Measurements from ENCODE around the gene CBLB. TPM values are rescaled to one million over a fixed set of nuclear protein-coding genes. Genes with fewer than 3 reads are reported as not detected.

CBLB gene
- total and polyA plus RNA-seq, 2 donors (not counting 1 experiment from before 2014, with no cell fraction given), result 26.9 to 28.5 TPM

- no peaks in the 10 kb centered on the region for H3K79me2 ChIP-seq (ENCODE audit: control insufficient read depth, insufficient read depth, low read length)
- H3K27me3 ChIP-seq (ENCODE audit: control insufficient read depth, insufficient read depth, low read length), result no peaks in the 10 kb centered on the region
- no peaks in the 10 kb centered on the region for H4K20me1 ChIP-seq (ENCODE audit: control insufficient read depth, extremely low read depth, insufficient read depth, low read length)
- H3K27ac ChIP-seq (ENCODE audit: insufficient read depth, low read length), result no peak overlapping the region
- H3K4me1 ChIP-seq (ENCODE audit: control insufficient read depth, extremely low read depth, insufficient read depth, low read length), result no peaks in the 10 kb centered on the region
- DNase-seq (ENCODE audit: low read depth in 2 of 2), result no peak
- H2AFZ ChIP-seq (ENCODE audit: low read length), result no peak overlapping the region
- no peaks in the 10 kb centered on the region for H3K36me3 ChIP-seq (ENCODE audit: control insufficient read depth, insufficient read depth, low read length)
- no peak overlapping the region for H3K4me2 ChIP-seq (ENCODE audit: extremely low read depth, insufficient read depth, low read length)
- no peak overlapping the region for H3K4me3 ChIP-seq (replicated peaks in 1 of 4; ENCODE audit: control extremely low read depth in 1 of 4, insufficient read depth in 1 of 4, low read depth in 3 of 4, low read length in 4 of 4)
- no peak for TF ChIP-seq CTCF (conservative IDR thresholded peaks at IDR 0.05 in 1 of 2, IDR thresholded peaks at IDR 0.05 in 1 of 2; ENCODE audit: low read depth in 1 of 2, low read length in 2 of 2)
- TF ChIP-seq EZH2 (IDR thresholded peaks at IDR 0.05; ENCODE audit: low read length, missing control alignments), result no peak
- no peaks in the 10 kb centered on the region for H3K9me3 ChIP-seq (ENCODE audit: control insufficient read depth, insufficient read depth, low read depth, low read length)
- H3K9ac ChIP-seq (ENCODE audit: insufficient read depth, low read length), result no peak overlapping the region
These were observed 159.8 kb downstream of the CBLB start for GRCh38 chr3:105708980-105709379.

GRCh38 chr3:105707009-105707408, 161.8 kb downstream of the CBLB start:
- Histone ChIP-seq H4K20me1 (ENCODE audit: control insufficient read depth, extremely low read depth, insufficient read depth, low read length) (no peaks in the 10 kb centered on the region), H3K4me2 (ENCODE audit: extremely low read depth, insufficient read depth, low read length) (no peak overlapping the region), H3K4me3 (replicated peaks in 1 of 4; ENCODE audit: control extremely low read depth in 1 of 4, insufficient read depth in 1 of 4, low read depth in 3 of 4, low read length in 4 of 4) (no peak overlapping the region), H3K9ac (ENCODE audit: insufficient read depth, low read length) (no peak overlapping the region), H3K9me3 (ENCODE audit: control insufficient read depth, insufficient read depth, low read depth, low read length) (no peaks in the 10 kb centered on the region), H3K4me1 (ENCODE audit: control insufficient read depth, extremely low read depth, insufficient read depth, low read length) (no peaks in the 10 kb centered on the region), H3K79me2 (ENCODE audit: control insufficient read depth, insufficient read depth, low read length) (no peaks in the 10 kb centered on the region), H2AFZ (ENCODE audit: low read length) (no peak overlapping the region), H3K27me3 (ENCODE audit: control insufficient read depth, insufficient read depth, low read length) (no peaks in the 10 kb centered on the region), H3K36me3 (ENCODE audit: control insufficient read depth, insufficient read depth, low read length) (no peaks in the 10 kb centered on the region), H3K27ac (ENCODE audit: insufficient read depth, low read length) (no peak overlapping the region)
- TF ChIP-seq EZH2 (IDR thresholded peaks at IDR 0.05; ENCODE audit: low read length, missing control alignments), result no peak
- TF ChIP-seq CTCF (conservative IDR thresholded peaks at IDR 0.05 in 1 of 2, IDR thresholded peaks at IDR 0.05 in 1 of 2; ENCODE audit: low read depth in 1 of 2, low read length in 2 of 2), result no peak
- DNase-seq (ENCODE audit: low read depth in 2 of 2), result no peak

GRCh38 chr3:105704726-105705410, 163.9 kb downstream of the CBLB start:
- no peak overlapping the region for H2AFZ ChIP-seq (ENCODE audit: low read length)
- no peak overlapping the region for H3K4me3 ChIP-seq (replicated peaks in 1 of 4; ENCODE audit: control extremely low read depth in 1 of 4, insufficient read depth in 1 of 4, low read depth in 3 of 4, low read length in 4 of 4)
- H3K9ac ChIP-seq (ENCODE audit: insufficient read depth, low read length), result no peak overlapping the region
- no peak overlapping the region for H3K4me2 ChIP-seq (ENCODE audit: extremely low read depth, insufficient read depth, low read length)
- no peaks in the 10 kb centered on the region for H4K20me1 ChIP-seq (ENCODE audit: control insufficient read depth, extremely low read depth, insufficient read depth, low read length)
- no peaks in the 10 kb centered on the region for H3K36me3 ChIP-seq (ENCODE audit: control insufficient read depth, insufficient read depth, low read length)
- no peaks in the 10 kb centered on the region for H3K79me2 ChIP-seq (ENCODE audit: control insufficient read depth, insufficient read depth, low read length)
- no peaks in the 10 kb centered on the region for H3K27me3 ChIP-seq (ENCODE audit: control insufficient read depth, insufficient read depth, low read length)
- H3K9me3 ChIP-seq (ENCODE audit: control insufficient read depth, insufficient read depth, low read depth, low read length), result no peaks in the 10 kb centered on the region
- no peaks in the 10 kb centered on the region for H3K4me1 ChIP-seq (ENCODE audit: control insufficient read depth, extremely low read depth, insufficient read depth, low read length)
- DNase-seq (ENCODE audit: low read depth in 2 of 2), result no peak
- H3K27ac ChIP-seq (ENCODE audit: insufficient read depth, low read length), result no peak overlapping the region
- TF ChIP-seq EZH2 (IDR thresholded peaks at IDR 0.05; ENCODE audit: low read length, missing control alignments), result no peak
- TF ChIP-seq CTCF (conservative IDR thresholded peaks at IDR 0.05 in 1 of 2, IDR thresholded peaks at IDR 0.05 in 1 of 2; ENCODE audit: low read depth in 1 of 2, low read length in 2 of 2), result no peak
